Right atrium auricular region (tissue), 2 donors: Measurements from ENCODE around the gene ERH. TPM values are rescaled to one million over a fixed set of nuclear protein-coding genes. Genes with fewer than 3 reads are reported as not detected.

ENCODE experiments used
- DNase-seq: peaks from one replicate; pipeline ENCODE4 v3.0.0-alpha.2; 2019; ENCODE audit warnings: low spot score
- H3K27ac ChIP-seq, 2 donors: fragments of 200-600 bp; sonication (generic); 1 replicate in 1 of 2; 2 replicates in 1 of 2; pipeline ENCODE4 v1.5.1; 2016 to 2019
- H3K27me3 ChIP-seq, 2 donors: fragments of 200-600 bp; sonication (generic); one replicate each; pipeline versions ENCODE4 v1.5.1 to v1.6.0; 2017 to 2019
- H3K36me3 ChIP-seq: fragments of 200-600 bp; sonication (generic); one replicate; pipeline ENCODE4 v1.5.1; 2016
- H3K4me1 ChIP-seq, 2 donors: fragments of 200-600 bp; sonication (generic); one replicate each; pipeline versions ENCODE4 v1.5.1 to v1.6.0; 2017 to 2019
- H3K4me3 ChIP-seq, 2 donors: fragments of 200-600 bp; sonication (generic); 1 replicate in 1 of 2; 2 replicates in 1 of 2; pipeline ENCODE4 v1.5.1; 2017 to 2019; ENCODE audit warnings: mild to moderate bottlenecking in 1 of 2, moderate library complexity in 1 of 2
- H3K9me3 ChIP-seq, 2 donors: fragments of 200-600 bp; sonication (generic); one replicate each; pipeline ENCODE4 v1.5.1; 2019
- total RNA-seq, 2 donors: library from RNA; depleted of rRNA; stranded (reverse); fragments of >200 nt; gene quantifications; one replicate each; pipeline ENCODE4 v1.1.0, GENCODE V29; 2016
- TF ChIP-seq, protein P1 (sequence below), 2 donors: fragments of 200-600 bp; sonication (generic); IDR thresholded peaks; one replicate each; pipeline ENCODE4 v1.5.1; 2019; ENCODE audit warnings: antibody characterized with exemption in 2 of 2

ERH gene
- total RNA-seq, 2 donors from 2014 or later = 47.1 to 55.1 TPM

- TF ChIP-seq, protein P1, sequence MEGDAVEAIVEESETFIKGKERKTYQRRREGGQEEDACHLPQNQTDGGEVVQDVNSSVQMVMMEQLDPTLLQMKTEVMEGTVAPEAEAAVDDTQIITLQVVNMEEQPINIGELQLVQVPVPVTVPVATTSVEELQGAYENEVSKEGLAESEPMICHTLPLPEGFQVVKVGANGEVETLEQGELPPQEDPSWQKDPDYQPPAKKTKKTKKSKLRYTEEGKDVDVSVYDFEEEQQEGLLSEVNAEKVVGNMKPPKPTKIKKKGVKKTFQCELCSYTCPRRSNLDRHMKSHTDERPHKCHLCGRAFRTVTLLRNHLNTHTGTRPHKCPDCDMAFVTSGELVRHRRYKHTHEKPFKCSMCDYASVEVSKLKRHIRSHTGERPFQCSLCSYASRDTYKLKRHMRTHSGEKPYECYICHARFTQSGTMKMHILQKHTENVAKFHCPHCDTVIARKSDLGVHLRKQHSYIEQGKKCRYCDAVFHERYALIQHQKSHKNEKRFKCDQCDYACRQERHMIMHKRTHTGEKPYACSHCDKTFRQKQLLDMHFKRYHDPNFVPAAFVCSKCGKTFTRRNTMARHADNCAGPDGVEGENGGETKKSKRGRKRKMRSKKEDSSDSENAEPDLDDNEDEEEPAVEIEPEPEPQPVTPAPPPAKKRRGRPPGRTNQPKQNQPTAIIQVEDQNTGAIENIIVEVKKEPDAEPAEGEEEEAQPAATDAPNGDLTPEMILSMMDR (IDR thresholded peaks at IDR 0.05) = no peak
- Histone ChIP-seq H3K4me1 (peaks cover 0 to 9% of the 10 kb centered on the region in 2 donors), H3K27me3 (no peaks in the 10 kb centered on the region), H3K27ac (no peak overlapping the region), H3K4me3 (no peak overlapping the region), H3K9me3 (no peaks in the 10 kb centered on the region), H3K36me3 (peaks cover 10% of the 10 kb centered on the region)
- no peak for DNase-seq
These were observed 55.1 kb downstream of the ERH start for GRCh38 chr14:69342928-69343525.

- Histone ChIP-seq H3K27ac (no peak overlapping the region), H3K4me3 (no peak overlapping the region), H3K9me3 (no peaks in the 10 kb centered on the region), H3K27me3 (no peaks in the 10 kb centered on the region), H3K36me3 (peaks cover 6% of the 10 kb centered on the region), H3K4me1 (peaks cover 0 to 9% of the 10 kb centered on the region in 2 donors)
- DNase-seq = no peak
- TF ChIP-seq, protein P1 (IDR thresholded peaks at IDR 0.05) = no peak
These were observed 58.7 kb downstream of the ERH start for GRCh38 chr14:69339426-69339825.

GRCh38 chr14:69337984-69338383 lies 60.1 kb downstream of the ERH start:
- Histone ChIP-seq H3K9me3 (no peaks in the 10 kb centered on the region), H3K27me3 (no peaks in the 10 kb centered on the region), H3K36me3 (peaks cover 6% of the 10 kb centered on the region), H3K4me1 (peaks cover 0 to 4% of the 10 kb centered on the region in 2 donors), H3K4me3 (no peak overlapping the region), H3K27ac (no peak overlapping the region)
- TF ChIP-seq, protein P1 (IDR thresholded peaks at IDR 0.05) = no peak
- no peak for DNase-seq

DNA sequence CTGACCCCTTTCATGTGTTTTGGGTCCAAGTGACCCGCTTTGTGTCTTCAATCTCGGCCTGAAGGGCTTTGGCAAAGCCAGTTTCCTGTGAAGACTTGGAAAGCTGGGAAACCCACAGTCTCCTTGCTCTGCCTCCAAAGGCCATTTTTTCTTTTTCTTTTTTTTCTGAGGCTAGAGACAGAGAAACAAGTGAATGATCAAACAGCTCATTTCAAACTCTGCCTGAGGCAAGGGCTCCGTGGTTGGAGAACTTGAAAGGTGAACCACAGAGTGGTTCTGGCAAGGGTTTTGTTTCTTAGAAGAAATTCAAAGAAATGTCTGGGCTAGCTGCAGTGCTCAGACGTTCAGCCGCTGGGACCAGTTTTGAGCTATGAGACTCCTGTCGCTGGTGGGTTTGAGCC lies 62.7 kb downstream of the ERH start:
- Histone ChIP-seq H3K27ac (no peak overlapping the region), H3K36me3 (peaks cover 6% of the 10 kb centered on the region), H3K27me3 (no peaks in the 10 kb centered on the region), H3K4me3 (no peak overlapping the region), H3K9me3 (no peaks in the 10 kb centered on the region), H3K4me1 (no peaks in the 10 kb centered on the region)
- TF ChIP-seq, protein P1 (IDR thresholded peaks at IDR 0.05) = no peak
- DNase-seq = no peak

- Histone ChIP-seq H3K36me3 (peaks cover 2% of the 10 kb centered on the region), H3K9me3 (no peaks in the 10 kb centered on the region), H3K4me1 (no peaks in the 10 kb centered on the region), H3K27me3 (no peaks in the 10 kb centered on the region), H3K27ac (no peak overlapping the region), H3K4me3 (no peak overlapping the region)
- no peak for DNase-seq
- TF ChIP-seq, protein P1 (IDR thresholded peaks at IDR 0.05) = no peak
These were observed 63.5 kb downstream of the ERH start for GRCh38 chr14:69334576-69334975.

- Histone ChIP-seq H3K27me3 (no peaks in the 10 kb centered on the region), H3K36me3 (no peaks in the 10 kb centered on the region), H3K27ac (no peak overlapping the region), H3K4me1 (no peaks in the 10 kb centered on the region), H3K4me3 (no peak overlapping the region), H3K9me3 (no peaks in the 10 kb centered on the region)
- TF ChIP-seq, protein P1 (IDR thresholded peaks at IDR 0.05) = no peak
- no peak for DNase-seq
These were observed 64.2 kb downstream of the ERH start for GRCh38 chr14:69333791-69334337.
